ENCODE results near the gene TTC38.

- TF ChIP-seq CTCF (IDR thresholded peaks at IDR 0.05; ENCODE audit: low read depth, low read length) (no peak), EZH2phosphoT487 (IDR thresholded peaks at IDR 0.05; ENCODE audit: low read depth) (no peak)
These were observed 19.4 kb downstream of the TTC38 start for GRCh38 chr22:46286941-46287872.

All from OCI-LY3 (cell line).